Measurements from ENCODE around the gene PKDREJ. TPM values are rescaled to one million over a fixed set of nuclear protein-coding genes. Genes with fewer than 3 reads are reported as not detected.

PKDREJ gene
- total and polyA plus RNA-seq, 4 donors = 0.02 to 0.06 (median 0.03) TPM

DNA sequence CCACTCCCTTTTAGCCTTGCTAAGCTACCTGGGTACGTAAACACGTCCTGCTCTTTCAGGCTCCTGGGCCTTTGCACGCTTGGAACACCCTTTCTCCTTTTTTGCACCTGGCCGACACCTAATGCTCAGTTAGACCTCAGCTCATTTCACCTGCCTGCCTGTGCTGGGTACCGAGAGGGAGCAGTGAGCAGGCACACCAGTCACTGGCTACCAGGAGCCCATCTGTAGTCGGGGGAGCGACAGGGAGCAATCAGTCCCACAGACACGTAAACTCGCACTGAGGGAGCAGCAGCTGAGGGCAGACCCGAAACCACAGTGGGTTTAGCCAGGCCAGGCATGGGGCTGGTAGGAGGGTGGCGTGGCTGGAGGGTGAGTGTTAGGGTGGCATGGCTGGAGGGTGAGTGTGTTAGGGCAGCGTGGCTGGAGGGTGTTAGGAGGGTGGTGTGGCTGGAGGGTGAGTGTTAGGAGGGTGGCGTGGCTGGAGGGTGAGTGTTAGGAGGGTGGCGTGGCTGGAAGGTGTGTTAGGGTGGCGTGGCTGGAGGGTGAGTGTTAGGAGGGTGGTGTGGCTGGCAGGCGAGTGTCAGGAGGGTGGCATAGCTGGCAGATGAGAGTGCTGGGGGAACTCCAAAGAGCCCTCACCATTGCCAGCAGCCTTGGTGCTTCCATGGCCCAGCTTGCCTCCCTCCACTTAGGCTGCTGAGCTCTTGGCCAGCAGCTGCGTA is 27.1 kb upstream of the PKDREJ start:
- TF ChIP-seq, protein P1, sequence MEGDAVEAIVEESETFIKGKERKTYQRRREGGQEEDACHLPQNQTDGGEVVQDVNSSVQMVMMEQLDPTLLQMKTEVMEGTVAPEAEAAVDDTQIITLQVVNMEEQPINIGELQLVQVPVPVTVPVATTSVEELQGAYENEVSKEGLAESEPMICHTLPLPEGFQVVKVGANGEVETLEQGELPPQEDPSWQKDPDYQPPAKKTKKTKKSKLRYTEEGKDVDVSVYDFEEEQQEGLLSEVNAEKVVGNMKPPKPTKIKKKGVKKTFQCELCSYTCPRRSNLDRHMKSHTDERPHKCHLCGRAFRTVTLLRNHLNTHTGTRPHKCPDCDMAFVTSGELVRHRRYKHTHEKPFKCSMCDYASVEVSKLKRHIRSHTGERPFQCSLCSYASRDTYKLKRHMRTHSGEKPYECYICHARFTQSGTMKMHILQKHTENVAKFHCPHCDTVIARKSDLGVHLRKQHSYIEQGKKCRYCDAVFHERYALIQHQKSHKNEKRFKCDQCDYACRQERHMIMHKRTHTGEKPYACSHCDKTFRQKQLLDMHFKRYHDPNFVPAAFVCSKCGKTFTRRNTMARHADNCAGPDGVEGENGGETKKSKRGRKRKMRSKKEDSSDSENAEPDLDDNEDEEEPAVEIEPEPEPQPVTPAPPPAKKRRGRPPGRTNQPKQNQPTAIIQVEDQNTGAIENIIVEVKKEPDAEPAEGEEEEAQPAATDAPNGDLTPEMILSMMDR (IDR thresholded peaks at IDR 0.05; ENCODE audit: control extremely low read depth, extremely low read depth) = no peak
- H3K36me3 ChIP-seq (ENCODE audit: control insufficient read depth in 4 of 4, insufficient read depth in 4 of 4, low read length in 4 of 4) = peaks cover 9 to 49% (median 13%) of the 10 kb centered on the region in 4 donors
- no peak overlapping the region for H3K9ac ChIP-seq (ENCODE audit: insufficient read depth in 1 of 2, low read length in 2 of 2)
- WGBS, 2 donors = 95% methylated on average over 17 of the region's 17 CpGs
- no peak overlapping the region for H3K4me3 ChIP-seq
- H3K27me3 ChIP-seq (ENCODE audit: control insufficient read depth in 3 of 3, insufficient read depth in 3 of 3, low read length in 2 of 3) = no peaks in the 10 kb centered on the region
- ATAC-seq (ENCODE audit: insufficient read depth, low FRiP score) (no peak), DNase-seq (no peak)
- peak overlapping the region; percentile 32 to 43 for H3K27ac ChIP-seq (ENCODE audit: low read depth in 1 of 2, low read length in 1 of 2)
- peaks cover 0 to 13% (median 0%) of the 10 kb centered on the region in 5 donors for H3K4me1 ChIP-seq (ENCODE audit: control insufficient read depth in 5 of 5, insufficient read depth in 5 of 5, low read length in 5 of 5)
- H3K9me3 ChIP-seq (ENCODE audit: control insufficient read depth in 4 of 4, insufficient read depth in 3 of 4, low read length in 3 of 4) = peaks cover 0 to 4% (median 0%) of the 10 kb centered on the region in 4 donors

DNA sequence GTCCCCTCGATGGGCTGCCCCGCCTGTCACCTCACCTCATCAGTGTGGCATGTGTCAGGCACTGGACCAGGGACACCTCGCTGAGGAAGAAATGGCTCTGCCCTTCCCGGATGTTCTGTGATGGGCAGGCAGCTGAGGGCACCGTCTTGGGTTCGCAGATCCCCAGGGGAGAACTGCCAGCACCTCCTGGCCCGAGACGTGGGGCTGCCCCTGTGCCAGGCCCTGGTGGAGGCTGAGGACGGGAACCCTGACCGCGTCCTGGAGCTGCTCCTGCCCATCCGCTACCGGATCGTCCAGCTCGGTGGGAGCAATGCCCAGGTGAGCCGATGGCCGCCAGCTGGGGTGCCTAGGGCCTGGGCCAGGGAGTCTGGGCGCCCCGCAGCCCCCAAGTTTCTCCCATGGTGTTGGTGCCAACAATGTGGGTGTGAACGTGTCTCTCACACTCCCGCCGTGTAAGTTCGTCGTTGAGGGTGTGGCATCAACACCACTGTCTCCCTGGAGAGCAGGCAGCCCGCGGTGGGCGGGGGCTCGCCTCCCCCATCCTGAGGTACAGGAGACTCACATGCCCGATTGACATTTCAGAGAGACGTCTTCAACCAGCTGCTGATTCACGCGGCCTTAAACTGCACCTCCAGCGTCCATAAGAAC is 26.2 kb upstream of the PKDREJ start:
- Histone ChIP-seq H3K36me3 (ENCODE audit: control insufficient read depth in 4 of 4, insufficient read depth in 4 of 4, low read length in 4 of 4) (peaks cover 15 to 50% (median 15%) of the 10 kb centered on the region in 4 donors), H3K9ac (ENCODE audit: insufficient read depth in 1 of 2, low read length in 2 of 2) (no peak overlapping the region), H3K27ac (ENCODE audit: low read depth in 1 of 2, low read length in 1 of 2) (peak overlapping the region in 1 of 2 donors; percentile 41), H3K4me1 (ENCODE audit: control insufficient read depth in 5 of 5, insufficient read depth in 5 of 5, low read length in 5 of 5) (peaks cover 0 to 13% (median 0%) of the 10 kb centered on the region in 5 donors), H3K9me3 (ENCODE audit: control insufficient read depth in 4 of 4, insufficient read depth in 3 of 4, low read length in 3 of 4) (peaks cover 0 to 4% (median 0%) of the 10 kb centered on the region in 4 donors), H3K27me3 (ENCODE audit: control insufficient read depth in 3 of 3, insufficient read depth in 3 of 3, low read length in 2 of 3) (no peaks in the 10 kb centered on the region), H3K4me3 (no peak overlapping the region)
- DNase-seq = no peak
- ATAC-seq (ENCODE audit: insufficient read depth, low FRiP score) = no peak
- WGBS, 2 donors = 91% methylated on average over 31 to 33 of the region's 33 CpGs
- TF ChIP-seq, protein P1 (IDR thresholded peaks at IDR 0.05; ENCODE audit: control extremely low read depth, extremely low read depth) = no peak

DNA sequence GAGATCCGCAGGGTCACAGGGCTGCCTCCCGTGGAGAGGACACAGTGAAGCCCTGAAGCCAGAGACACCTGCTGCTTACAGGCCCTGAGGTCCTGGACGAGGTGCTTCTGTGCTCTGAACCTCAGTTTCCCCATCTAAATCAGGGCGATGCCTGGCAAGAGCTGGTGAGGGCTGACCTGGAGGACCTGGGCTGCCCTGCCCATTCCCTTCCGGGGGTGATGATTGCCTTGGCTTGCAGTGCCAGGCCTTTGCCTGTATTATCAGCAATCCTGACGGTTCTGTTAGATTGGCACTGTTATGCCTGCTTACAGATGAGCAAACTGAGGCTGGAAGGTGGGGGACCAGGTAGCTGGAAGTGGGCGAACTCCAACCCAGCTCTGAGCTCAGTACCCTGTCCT is 25.7 kb upstream of the PKDREJ start:
- ATAC-seq (ENCODE audit: insufficient read depth, low FRiP score) = no peak
- Histone ChIP-seq H3K27me3 (ENCODE audit: control insufficient read depth in 3 of 3, insufficient read depth in 3 of 3, low read length in 2 of 3) (no peaks in the 10 kb centered on the region), H3K4me3 (no peak overlapping the region), H3K27ac (ENCODE audit: low read depth in 1 of 2, low read length in 1 of 2) (peak overlapping the region in 1 of 2 donors; percentile 72), H3K4me1 (ENCODE audit: control insufficient read depth in 5 of 5, insufficient read depth in 5 of 5, low read length in 5 of 5) (peaks cover 0 to 13% (median 0%) of the 10 kb centered on the region in 5 donors), H3K36me3 (ENCODE audit: control insufficient read depth in 4 of 4, insufficient read depth in 4 of 4, low read length in 4 of 4) (peaks cover 15 to 55% (median 19%) of the 10 kb centered on the region in 4 donors), H3K9ac (ENCODE audit: insufficient read depth in 1 of 2, low read length in 2 of 2) (no peak overlapping the region), H3K9me3 (ENCODE audit: control insufficient read depth in 4 of 4, insufficient read depth in 3 of 4, low read length in 3 of 4) (peaks cover 0 to 4% (median 0%) of the 10 kb centered on the region in 4 donors)
- no peak for DNase-seq
- WGBS, 2 donors = 90 to 95% methylated on average over 7 of the region's 7 CpGs
- TF ChIP-seq, protein P1 (IDR thresholded peaks at IDR 0.05; ENCODE audit: control extremely low read depth, extremely low read depth) = no peak

Data from lung (tissue), 12 donors.